ENCODE measurements around the gene ACTRT2.

Gene ACTRT2

GRCh38 chr1:3021801-3022401 is 634 bp downstream of the ACTRT2 start:
- Histone ChIP-seq H3K27me3 (ENCODE audit: insufficient read depth, low read length, poor library complexity) (no peaks in the 10 kb centered on the region), H3K79me2 (ENCODE audit: insufficient read depth, low read length) (no peaks in the 10 kb centered on the region)

GRCh38 chr1:3022511-3022973 is 1.3 kb downstream of the ACTRT2 start:
- no peak overlapping the region for H3K4me2 ChIP-seq (ENCODE audit: insufficient read depth, low read length)
- no peak for DNase-seq
- no peak overlapping the region for H3K9ac ChIP-seq (ENCODE audit: low read depth, low read length)
- no peak overlapping the region for H3K4me3 ChIP-seq (ENCODE audit: low read depth in 1 of 2, low read length in 2 of 2)
- no peak overlapping the region for H3K27ac ChIP-seq (ENCODE audit: low read length)
- H3K36me3 ChIP-seq (ENCODE audit: insufficient read depth, low read length): no peaks in the 10 kb centered on the region
- no peaks in the 10 kb centered on the region for H3K27me3 ChIP-seq (ENCODE audit: insufficient read depth, low read length, poor library complexity)
- ATAC-seq (ENCODE audit: insufficient read depth, low read depth): no peak
- no peak overlapping the region for H2AFZ ChIP-seq (ENCODE audit: low read depth, low read length)
- no peaks in the 10 kb centered on the region for H3K4me1 ChIP-seq (ENCODE audit: insufficient read depth, low read length)
- no peaks in the 10 kb centered on the region for H4K20me1 ChIP-seq (ENCODE audit: insufficient read depth, low read length)
- H3K9me3 ChIP-seq (ENCODE audit: insufficient read depth, low read length, severe bottlenecking): peaks cover 2% of the 10 kb centered on the region
- no peak for TF ChIP-seq EZH2 (IDR thresholded peaks at IDR 0.05; ENCODE audit: borderline replicate concordance, low read depth, low read length, severe bottlenecking)
- TF ChIP-seq CTCF (IDR thresholded peaks at IDR 0.05; ENCODE audit: borderline replicate concordance, extremely low read depth, low read length, poor library complexity, severe bottlenecking): no peak
- no peaks in the 10 kb centered on the region for H3K79me2 ChIP-seq (ENCODE audit: insufficient read depth, low read length)

More at GRCh38 chr1:3021801-3022401, 634 bp downstream of the ACTRT2 start:
- no peak overlapping the region for H3K9ac ChIP-seq (ENCODE audit: low read depth, low read length)
- no peak overlapping the region for H3K27ac ChIP-seq (ENCODE audit: low read length)
- no peaks in the 10 kb centered on the region for H3K36me3 ChIP-seq (ENCODE audit: insufficient read depth, low read length)
- H3K9me3 ChIP-seq (ENCODE audit: insufficient read depth, low read length, severe bottlenecking): peaks cover 2% of the 10 kb centered on the region
- DNase-seq (no peak), ATAC-seq (ENCODE audit: insufficient read depth, low read depth) (no peak)
- H3K4me3 ChIP-seq (ENCODE audit: low read depth in 1 of 2, low read length in 2 of 2): no peak overlapping the region
- H2AFZ ChIP-seq (ENCODE audit: low read depth, low read length): no peak overlapping the region
- no peak for TF ChIP-seq EZH2 (IDR thresholded peaks at IDR 0.05; ENCODE audit: borderline replicate concordance, low read depth, low read length, severe bottlenecking)
- no peak for TF ChIP-seq CTCF (IDR thresholded peaks at IDR 0.05; ENCODE audit: borderline replicate concordance, extremely low read depth, low read length, poor library complexity, severe bottlenecking)
- H3K4me1 ChIP-seq (ENCODE audit: insufficient read depth, low read length): no peaks in the 10 kb centered on the region
- H3K4me2 ChIP-seq (ENCODE audit: insufficient read depth, low read length): no peak overlapping the region
- H4K20me1 ChIP-seq (ENCODE audit: insufficient read depth, low read length): no peaks in the 10 kb centered on the region

- H3K4me1 ChIP-seq (ENCODE audit: insufficient read depth, low read length): no peaks in the 10 kb centered on the region
- no peak overlapping the region for H2AFZ ChIP-seq (ENCODE audit: low read depth, low read length)
- peaks cover 2% of the 10 kb centered on the region for H3K9me3 ChIP-seq (ENCODE audit: insufficient read depth, low read length, severe bottlenecking)
- TF ChIP-seq EZH2 (IDR thresholded peaks at IDR 0.05; ENCODE audit: borderline replicate concordance, low read depth, low read length, severe bottlenecking) (no peak), CTCF (IDR thresholded peaks at IDR 0.05; ENCODE audit: borderline replicate concordance, extremely low read depth, low read length, poor library complexity, severe bottlenecking) (no peak)
- ATAC-seq (ENCODE audit: insufficient read depth, low read depth): no peak
- no peak for DNase-seq
- no peak overlapping the region for H3K4me2 ChIP-seq (ENCODE audit: insufficient read depth, low read length)
- H4K20me1 ChIP-seq (ENCODE audit: insufficient read depth, low read length): no peaks in the 10 kb centered on the region
- no peaks in the 10 kb centered on the region for H3K36me3 ChIP-seq (ENCODE audit: insufficient read depth, low read length)
- H3K4me3 ChIP-seq (ENCODE audit: low read depth in 1 of 2, low read length in 2 of 2): no peak overlapping the region
- H3K27me3 ChIP-seq (ENCODE audit: insufficient read depth, low read length, poor library complexity): no peaks in the 10 kb centered on the region
- H3K9ac ChIP-seq (ENCODE audit: low read depth, low read length): no peak overlapping the region
- no peak overlapping the region for H3K27ac ChIP-seq (ENCODE audit: low read length)
- no peaks in the 10 kb centered on the region for H3K79me2 ChIP-seq (ENCODE audit: insufficient read depth, low read length)
Measured at GRCh38 chr1:3022976-3023375, 1.7 kb downstream of the ACTRT2 start.
